Measurements from ENCODE around the gene FABP1.

FABP1 gene

GRCh38 chr2:88080545-88080944, 47.3 kb downstream of the FABP1 start:
- Histone ChIP-seq H3K27me3 (ENCODE audit: insufficient read depth, low read length) (peaks cover 2% of the 10 kb centered on the region), H3K36me3 (ENCODE audit: insufficient read depth, low read length) (no peaks in the 10 kb centered on the region), H3K4me1 (ENCODE audit: insufficient read depth, low read length) (peaks cover 3% of the 10 kb centered on the region), H3K4me3 (ENCODE audit: low read length) (no peak overlapping the region), H2AFZ (ENCODE audit: low read depth, low read length) (no peak overlapping the region), H3K9me3 (ENCODE audit: low read length) (no peaks in the 10 kb centered on the region)

- peaks cover 3% of the 10 kb centered on the region for H3K4me1 ChIP-seq (ENCODE audit: insufficient read depth, low read length)
- no peak overlapping the region for H2AFZ ChIP-seq (ENCODE audit: low read depth, low read length)
- no peak overlapping the region for H3K4me3 ChIP-seq (ENCODE audit: low read length)
- peaks cover 2% of the 10 kb centered on the region for H3K27me3 ChIP-seq (ENCODE audit: insufficient read depth, low read length)
- no peaks in the 10 kb centered on the region for H3K36me3 ChIP-seq (ENCODE audit: insufficient read depth, low read length)
- H3K9me3 ChIP-seq (ENCODE audit: low read length), result no peaks in the 10 kb centered on the region
These were observed 49.2 kb downstream of the FABP1 start for GRCh38 chr2:88078643-88079172.

GRCh38 chr2:88077080-88077479, 50.8 kb downstream of the FABP1 start:
- Histone ChIP-seq H3K36me3 (ENCODE audit: insufficient read depth, low read length) (no peaks in the 10 kb centered on the region), H3K4me1 (ENCODE audit: insufficient read depth, low read length) (no peaks in the 10 kb centered on the region), H3K27me3 (ENCODE audit: insufficient read depth, low read length) (peaks cover 2% of the 10 kb centered on the region), H2AFZ (ENCODE audit: low read depth, low read length) (no peak overlapping the region), H3K4me3 (ENCODE audit: low read length) (no peak overlapping the region), H3K9me3 (ENCODE audit: low read length) (no peaks in the 10 kb centered on the region)

- Histone ChIP-seq H3K27me3 (ENCODE audit: insufficient read depth, low read length) (peaks cover 2% of the 10 kb centered on the region), H3K4me3 (ENCODE audit: low read length) (no peak overlapping the region), H3K36me3 (ENCODE audit: insufficient read depth, low read length) (no peaks in the 10 kb centered on the region), H2AFZ (ENCODE audit: low read depth, low read length) (no peak overlapping the region), H3K9me3 (ENCODE audit: low read length) (no peaks in the 10 kb centered on the region), H3K4me1 (ENCODE audit: insufficient read depth, low read length) (no peaks in the 10 kb centered on the region)
These were observed 53.0 kb downstream of the FABP1 start for GRCh38 chr2:88074854-88075292.

GRCh38 chr2:88074150-88074549, 53.7 kb downstream of the FABP1 start:
- H3K27me3 ChIP-seq (ENCODE audit: insufficient read depth, low read length), result peaks cover 2% of the 10 kb centered on the region
- H3K9me3 ChIP-seq (ENCODE audit: low read length), result no peaks in the 10 kb centered on the region
- no peaks in the 10 kb centered on the region for H3K4me1 ChIP-seq (ENCODE audit: insufficient read depth, low read length)
- no peak overlapping the region for H3K4me3 ChIP-seq (ENCODE audit: low read length)
- H2AFZ ChIP-seq (ENCODE audit: low read depth, low read length), result no peak overlapping the region
- no peaks in the 10 kb centered on the region for H3K36me3 ChIP-seq (ENCODE audit: insufficient read depth, low read length)

Data from neuron (in vitro differentiated cells).